ENCODE data around the gene FPGS. TPM values are rescaled to one million over a fixed set of nuclear protein-coding genes. Genes with fewer than 3 reads are reported as not detected.

The FPGS gene
- total RNA-seq, 4 donors from 2014 or later, result 87.1 to 167 (median 99.5) TPM

GRCh38 chr9:127815512-127816361 is 13.1 kb downstream of the FPGS start:
- TF ChIP-seq CTCF (IDR thresholded peaks at IDR 0.05), result no peak
- no peak for ATAC-seq (ENCODE audit: low FRiP score)

DNA sequence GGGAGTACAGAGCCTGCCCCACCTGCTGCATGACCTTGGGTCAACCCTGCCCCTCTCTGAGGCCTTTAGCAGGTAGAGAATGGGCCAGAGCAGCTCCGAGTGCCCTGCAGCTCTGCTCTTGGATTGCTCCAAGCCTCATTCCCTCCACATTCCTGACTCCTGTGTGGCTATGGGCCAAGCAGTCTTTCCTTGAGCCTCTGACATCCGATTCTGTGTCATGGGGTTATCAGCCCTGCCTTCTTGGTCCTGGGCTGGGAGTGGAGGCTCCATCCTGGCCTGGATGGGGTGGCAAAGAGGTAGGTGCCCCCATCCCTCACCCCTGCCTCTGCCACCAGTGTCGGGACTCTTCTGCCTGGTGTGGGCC is 13.7 kb downstream of the FPGS start:
- TF ChIP-seq CTCF (IDR thresholded peaks at IDR 0.05), result no peak
- no peak for DNase-seq (ENCODE audit: low spot score)
- ATAC-seq (ENCODE audit: low FRiP score), result no peak

More at GRCh38 chr9:127815512-127816361, 13.1 kb downstream of the FPGS start:
- no peak for DNase-seq (ENCODE audit: low spot score)

DNA sequence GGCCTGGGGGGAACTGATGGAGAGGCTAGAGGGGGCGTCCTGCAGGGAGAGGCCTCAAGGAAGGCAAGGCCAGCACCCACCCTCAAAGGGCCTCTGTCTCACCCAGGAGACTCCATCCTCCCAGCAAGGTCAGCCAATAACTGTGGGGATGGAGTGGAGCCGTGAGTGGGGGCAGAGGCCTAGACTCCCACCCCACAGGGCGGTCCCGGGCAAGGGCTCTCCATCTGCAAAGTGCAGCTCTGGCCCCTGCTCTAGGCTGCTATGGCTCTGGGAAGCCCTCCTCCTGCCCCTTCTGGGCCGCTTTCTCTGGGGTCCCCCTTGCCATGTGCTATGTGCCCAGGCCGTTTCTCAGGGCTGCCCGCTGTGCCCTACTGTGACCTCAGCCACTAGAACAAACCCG is 14.0 kb downstream of the FPGS start:
- no peak for TF ChIP-seq CTCF (IDR thresholded peaks at IDR 0.05)
- ATAC-seq (ENCODE audit: low FRiP score) (no peak), DNase-seq (ENCODE audit: low spot score) (no peak)

DNA sequence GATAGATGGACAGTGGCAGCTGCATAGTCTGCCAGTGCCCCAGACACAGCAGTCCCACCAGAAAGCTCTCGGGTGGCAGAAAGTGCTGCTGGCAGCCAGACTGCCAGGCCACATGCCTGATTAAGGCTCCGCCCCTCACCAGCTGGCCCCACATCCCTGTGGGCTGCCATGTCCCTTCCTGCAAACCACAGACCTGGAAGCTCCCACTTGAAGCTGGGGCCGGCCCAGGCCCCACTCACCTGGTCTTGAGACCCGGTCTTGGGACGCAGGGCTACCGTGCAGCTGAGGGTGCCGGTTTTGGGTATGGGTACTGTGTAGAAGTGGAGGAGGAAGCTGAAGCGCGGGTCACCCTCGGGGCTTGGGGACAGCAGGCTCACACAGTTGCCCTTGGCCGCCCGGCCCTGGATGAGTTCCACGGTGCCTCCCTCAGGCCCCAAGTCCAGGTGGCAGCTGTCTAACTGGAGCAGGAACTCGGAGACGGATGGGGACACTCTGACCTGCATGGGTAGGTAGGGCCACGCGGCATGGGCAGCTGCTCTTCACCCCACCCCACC is 15.3 kb downstream of the FPGS start:
- DNase-seq (ENCODE audit: low spot score) (no peak), ATAC-seq (ENCODE audit: low FRiP score) (no peak)

GRCh38 chr9:127818574-127818973 is 15.9 kb downstream of the FPGS start:
- DNase-seq (ENCODE audit: low spot score) (no peak), ATAC-seq (ENCODE audit: low FRiP score) (no peak)
- TF ChIP-seq CTCF (IDR thresholded peaks at IDR 0.05), result no peak

More for the DNA sequence above, 15.3 kb downstream of the FPGS start:
- no peak for TF ChIP-seq CTCF (IDR thresholded peaks at IDR 0.05)

- ATAC-seq (ENCODE audit: low FRiP score) (no peak), DNase-seq (ENCODE audit: low spot score) (no peak)
- TF ChIP-seq CTCF (IDR thresholded peaks at IDR 0.05), result no peak
Observed at GRCh38 chr9:127822108-127822507, 19.4 kb downstream of the FPGS start.

Measured in omental fat pad (tissue), 4 donors.